ENCODE results near the gene UBAP1.

DNA sequence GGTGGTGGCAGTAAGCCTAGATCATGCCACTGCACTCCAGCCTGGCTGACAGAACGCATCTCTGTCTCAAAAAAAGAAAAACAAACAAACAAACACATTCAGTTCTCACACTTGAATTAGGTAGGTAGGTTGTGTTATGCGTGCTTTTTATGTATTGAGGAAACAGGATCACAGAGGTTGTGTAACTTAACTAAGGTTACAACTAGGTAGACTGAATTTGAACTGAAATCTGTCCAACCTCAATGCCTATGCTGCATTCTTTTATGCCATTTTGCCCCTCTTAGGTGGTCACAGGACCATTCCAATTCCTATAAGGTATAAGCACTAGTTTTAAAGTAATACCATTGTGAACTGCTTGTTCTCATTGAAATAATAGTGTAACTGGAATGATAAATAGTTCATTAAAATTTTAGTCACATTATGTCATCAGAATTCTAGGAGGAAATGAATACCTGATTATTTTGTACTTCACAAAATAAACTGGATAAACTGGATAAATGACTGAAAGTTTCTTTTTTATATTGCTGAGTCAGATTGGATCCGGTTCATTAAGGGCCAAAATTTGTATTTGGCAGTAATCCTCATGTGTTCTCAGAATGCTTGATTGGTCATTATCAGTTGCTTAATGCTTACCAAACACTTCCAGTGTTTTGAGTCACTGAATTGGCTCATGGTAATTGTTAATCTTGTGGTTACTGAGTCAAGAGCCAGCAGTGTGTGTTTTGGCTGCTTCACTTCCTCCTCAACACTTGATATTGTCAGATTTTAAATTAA is 7.1 kb downstream of the UBAP1 start:
- TF ChIP-seq, protein P1, sequence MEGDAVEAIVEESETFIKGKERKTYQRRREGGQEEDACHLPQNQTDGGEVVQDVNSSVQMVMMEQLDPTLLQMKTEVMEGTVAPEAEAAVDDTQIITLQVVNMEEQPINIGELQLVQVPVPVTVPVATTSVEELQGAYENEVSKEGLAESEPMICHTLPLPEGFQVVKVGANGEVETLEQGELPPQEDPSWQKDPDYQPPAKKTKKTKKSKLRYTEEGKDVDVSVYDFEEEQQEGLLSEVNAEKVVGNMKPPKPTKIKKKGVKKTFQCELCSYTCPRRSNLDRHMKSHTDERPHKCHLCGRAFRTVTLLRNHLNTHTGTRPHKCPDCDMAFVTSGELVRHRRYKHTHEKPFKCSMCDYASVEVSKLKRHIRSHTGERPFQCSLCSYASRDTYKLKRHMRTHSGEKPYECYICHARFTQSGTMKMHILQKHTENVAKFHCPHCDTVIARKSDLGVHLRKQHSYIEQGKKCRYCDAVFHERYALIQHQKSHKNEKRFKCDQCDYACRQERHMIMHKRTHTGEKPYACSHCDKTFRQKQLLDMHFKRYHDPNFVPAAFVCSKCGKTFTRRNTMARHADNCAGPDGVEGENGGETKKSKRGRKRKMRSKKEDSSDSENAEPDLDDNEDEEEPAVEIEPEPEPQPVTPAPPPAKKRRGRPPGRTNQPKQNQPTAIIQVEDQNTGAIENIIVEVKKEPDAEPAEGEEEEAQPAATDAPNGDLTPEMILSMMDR (IDR thresholded peaks at IDR 0.05) = no peak
- TF ChIP-seq POLR2AphosphoS5 (IDR thresholded peaks at IDR 0.05) = peak in 2 of 3 donors; percentile 60 to 85
